Bone marrow (tissue), 2 donors: Measurements from ENCODE around the gene ANKRD34C.
A peak's percentile ranks its signal among the peaks of the same experiment; 100 is the strongest.

Experiments
- DNase-seq, 2 donors: peaks; one replicate each; lab custom pipeline; 2025; lab: John Stamatoyannopoulos, UW

ANKRD34C gene

GRCh38 chr15:79282371-79283251 lies at the start of gene ANKRD34C:
ANKRD34C (plus strand) TSS chr15:79282722; CDS start chr15:79293285, 10,563 bp downstream.
- DNase-seq = no peak

GRCh38 chr15:79233236-79233635 lies 49.3 kb upstream of the ANKRD34C start:
- no peak for DNase-seq

DNA sequence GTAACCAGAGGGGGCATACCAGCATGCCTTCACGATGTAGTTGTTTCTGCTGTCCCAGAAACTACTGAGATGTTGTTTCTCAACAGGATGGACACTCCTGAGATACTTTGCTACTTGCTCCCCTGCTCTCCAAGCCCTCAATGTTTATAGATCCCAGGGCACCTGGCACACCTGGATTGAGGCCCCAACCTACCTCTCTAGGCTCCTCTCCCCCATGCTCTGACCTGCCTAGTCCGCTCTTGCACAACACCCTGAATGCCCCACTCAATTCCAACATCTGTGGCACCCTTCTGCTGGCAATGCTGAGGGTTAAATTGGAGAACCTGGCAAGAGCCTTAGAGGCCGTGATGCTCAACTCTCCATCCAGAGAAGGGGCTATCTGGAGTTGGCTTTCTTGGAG lies 42.5 kb upstream of the ANKRD34C start:
- no peak for DNase-seq

- DNase-seq = no peak
Observed at GRCh38 chr15:79243723-79244122, 38.8 kb upstream of the ANKRD34C start.

DNA sequence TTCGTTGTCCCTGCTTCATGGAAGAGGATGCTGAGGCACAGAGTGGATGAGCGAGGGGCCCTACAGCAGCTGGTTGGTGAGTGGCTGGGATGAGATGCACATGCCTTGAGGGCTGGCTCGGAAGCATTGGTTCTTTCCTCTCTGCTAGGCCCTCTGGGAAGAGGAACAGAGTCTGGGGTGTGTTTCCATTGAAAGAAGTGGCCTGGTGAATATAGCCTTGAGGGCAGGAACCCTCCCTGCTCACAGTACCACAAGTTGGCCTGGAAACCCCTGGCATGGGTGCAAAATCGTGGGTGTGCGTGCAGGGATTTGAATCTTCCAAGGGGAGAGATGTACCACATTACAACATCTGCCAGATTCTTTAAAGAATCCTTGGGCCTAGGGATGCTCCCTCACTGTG lies 37.6 kb upstream of the ANKRD34C start:
- DNase-seq = no peak

DNA sequence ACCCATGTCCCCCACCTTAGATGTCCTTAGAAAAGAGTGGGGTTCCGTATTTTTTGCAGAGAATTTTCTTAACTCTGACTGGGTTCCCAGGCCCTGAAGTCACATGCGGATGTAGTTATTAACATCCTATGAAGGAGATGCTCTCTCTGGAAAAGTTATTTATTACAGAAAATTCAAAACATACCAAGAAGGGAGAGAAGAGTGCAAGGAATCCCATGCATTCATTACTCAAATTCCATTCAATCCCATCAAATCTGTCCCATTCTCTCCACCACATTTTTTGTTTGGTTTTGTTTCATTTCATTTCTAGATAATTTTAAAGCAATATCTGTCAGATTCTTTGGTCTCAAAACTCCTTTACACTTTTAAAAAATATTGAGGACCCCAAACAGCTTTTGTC lies 34.3 kb upstream of the ANKRD34C start:
- no peak for DNase-seq

- DNase-seq = no peak
Observed at GRCh38 chr15:79257454-79257853, 25.1 kb upstream of the ANKRD34C start.

DNA sequence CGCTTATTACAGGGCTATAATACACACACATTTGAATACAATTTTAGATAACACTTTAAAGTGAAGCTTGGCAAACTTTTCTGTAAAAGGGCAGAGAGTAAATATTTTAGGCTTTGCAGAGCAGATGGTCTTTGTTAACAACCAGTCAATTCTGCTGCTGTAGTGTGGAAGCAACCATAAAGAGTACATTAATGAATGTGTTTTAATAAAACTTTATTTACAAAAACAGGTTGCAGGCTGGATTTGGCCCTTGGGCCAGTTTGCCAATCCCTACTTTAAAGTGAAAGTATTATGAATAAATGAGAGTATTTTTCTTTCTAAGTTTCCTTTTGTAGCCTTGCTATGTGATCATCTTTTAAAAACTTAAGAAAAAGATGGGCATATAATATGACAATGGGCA lies 20.7 kb upstream of the ANKRD34C start:
- DNase-seq = no peak

- DNase-seq = no peak
Observed at GRCh38 chr15:79265167-79265566, 17.4 kb upstream of the ANKRD34C start.

- DNase-seq = no peak
Observed at GRCh38 chr15:79265987-79266579, 16.4 kb upstream of the ANKRD34C start.

- no peak for DNase-seq
Observed at GRCh38 chr15:79283252-79284048, 928 bp downstream of the ANKRD34C start.

DNA sequence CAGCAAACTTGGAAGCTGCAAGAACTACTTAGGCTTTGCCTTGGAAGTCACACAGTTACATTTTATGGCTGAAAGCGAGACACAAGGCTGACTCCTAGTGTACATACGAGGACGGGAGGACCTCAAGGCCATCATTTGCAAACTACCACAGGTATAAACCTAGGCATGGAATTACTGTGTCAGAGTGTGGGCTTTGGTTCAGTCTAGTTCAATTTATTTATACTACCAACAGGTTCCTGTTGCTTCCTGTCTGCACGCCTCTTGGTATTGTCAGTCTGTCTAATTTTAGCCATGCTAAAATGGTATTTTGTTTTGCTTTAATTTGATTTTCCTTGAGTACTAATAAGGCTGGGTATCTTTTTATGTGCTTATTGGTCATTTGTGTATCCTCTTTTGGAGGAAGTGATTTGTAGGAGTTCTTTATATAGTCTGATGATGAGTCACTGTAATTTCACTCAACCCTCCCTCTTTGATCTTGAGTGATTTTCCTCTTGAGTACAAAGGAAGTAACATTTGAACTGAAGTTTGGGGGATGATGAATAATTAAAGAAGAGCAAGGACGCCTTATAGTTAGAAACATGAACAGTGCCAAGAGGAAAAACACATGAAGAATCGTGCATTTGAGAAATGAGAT lies 8.2 kb downstream of the ANKRD34C start:
- no peak for DNase-seq

DNA sequence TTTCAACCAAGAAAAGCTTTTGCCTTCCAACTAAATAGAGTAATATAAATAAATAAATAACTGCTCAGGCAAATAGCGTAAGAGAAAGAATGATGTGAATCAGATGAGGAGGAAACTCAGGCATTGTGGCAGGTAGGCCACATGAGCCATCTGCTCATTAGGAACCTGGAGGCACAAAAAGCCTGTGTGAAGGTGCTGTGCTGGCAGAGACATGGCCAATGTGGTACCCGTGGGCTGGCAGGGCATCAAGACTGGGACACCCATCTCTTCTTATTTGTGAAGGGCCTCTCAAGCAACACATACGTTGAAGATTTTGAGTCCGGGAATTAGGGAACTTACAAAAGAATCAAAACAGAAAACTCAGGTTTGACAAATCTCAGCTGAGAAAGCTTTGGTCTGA lies 9.5 kb downstream of the ANKRD34C start:
- no peak for DNase-seq

DNA sequence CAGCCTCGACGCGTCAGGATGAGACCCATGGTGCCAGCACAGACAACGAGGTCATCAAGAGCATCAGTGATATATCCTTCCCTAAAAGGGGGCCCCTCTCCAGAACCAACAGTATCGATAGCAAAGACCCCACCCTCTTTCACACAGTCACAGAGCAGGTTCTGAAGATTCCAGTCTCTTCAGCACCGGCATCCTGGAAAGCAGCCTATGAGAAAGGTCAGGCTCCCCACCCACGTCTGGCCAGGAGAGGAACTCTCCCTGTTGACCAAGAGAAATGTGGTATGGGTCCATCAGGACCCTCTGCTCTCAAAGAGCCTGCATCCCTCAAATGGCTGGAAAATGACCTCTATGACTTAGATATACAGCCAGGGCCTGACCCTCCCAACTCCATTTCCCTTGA lies 11.6 kb downstream of the ANKRD34C start:
- DNase-seq = no peak

GRCh38 chr15:79296583-79296982 lies 14.1 kb downstream of the ANKRD34C start:
- DNase-seq = no peak

DNA sequence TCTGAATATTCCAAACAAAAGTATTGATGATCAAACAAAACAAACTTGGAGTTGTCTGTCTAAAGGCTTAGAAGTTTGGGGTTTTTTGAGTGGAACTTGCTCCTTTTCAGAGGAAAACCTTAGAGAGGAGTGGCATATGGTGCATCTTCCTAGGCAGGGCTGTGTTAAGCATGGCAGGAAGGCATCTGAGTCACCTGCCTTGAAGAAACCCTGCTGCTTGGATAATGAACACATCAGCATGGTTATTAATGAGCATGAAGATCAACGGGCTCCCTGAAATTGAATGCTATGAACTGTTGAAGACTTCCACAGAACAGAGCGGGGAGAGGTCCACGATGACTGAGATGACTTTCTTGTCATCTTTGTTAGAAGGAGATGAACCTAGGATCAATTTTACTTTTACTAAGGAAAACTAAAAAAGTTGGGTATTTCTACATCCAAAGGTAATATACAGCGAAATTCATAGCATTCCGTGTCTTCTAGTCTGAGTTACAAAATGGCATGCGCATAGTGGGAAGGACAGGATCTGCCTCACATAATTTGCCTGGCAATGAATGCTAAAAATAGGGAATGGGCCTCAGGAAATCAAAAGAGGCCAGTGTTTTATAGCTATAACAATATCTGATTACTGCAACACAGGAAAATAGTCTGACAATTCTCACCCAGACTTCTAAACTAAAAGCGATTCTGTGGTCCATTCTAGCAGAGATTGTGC lies 16.8 kb downstream of the ANKRD34C start:
- no peak for DNase-seq

- DNase-seq = no peak
Observed at GRCh38 chr15:79299841-79300235, 17.3 kb downstream of the ANKRD34C start.

DNA sequence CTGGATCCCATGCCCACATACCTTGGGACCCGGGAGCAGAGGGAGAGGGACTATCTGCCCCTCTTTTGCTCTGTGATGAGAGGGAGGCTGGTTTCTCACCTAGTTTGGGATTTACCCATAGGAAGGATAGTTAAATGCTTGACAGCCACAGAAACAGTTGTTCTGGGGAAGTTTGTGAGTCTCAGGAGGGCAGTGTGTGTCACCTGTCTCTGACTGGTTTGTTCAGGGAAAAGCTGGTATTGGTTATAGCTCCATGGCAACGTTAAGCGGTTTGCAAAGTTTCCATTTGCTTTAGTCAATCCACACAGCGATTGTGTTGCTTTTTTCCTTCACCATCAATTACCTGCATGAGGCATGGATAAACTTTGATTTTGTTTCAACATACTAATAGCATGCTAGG lies 24.7 kb downstream of the ANKRD34C start:
- no peak for DNase-seq

GRCh38 chr15:79308874-79309273 lies 26.4 kb downstream of the ANKRD34C start:
- DNase-seq = no peak

DNA sequence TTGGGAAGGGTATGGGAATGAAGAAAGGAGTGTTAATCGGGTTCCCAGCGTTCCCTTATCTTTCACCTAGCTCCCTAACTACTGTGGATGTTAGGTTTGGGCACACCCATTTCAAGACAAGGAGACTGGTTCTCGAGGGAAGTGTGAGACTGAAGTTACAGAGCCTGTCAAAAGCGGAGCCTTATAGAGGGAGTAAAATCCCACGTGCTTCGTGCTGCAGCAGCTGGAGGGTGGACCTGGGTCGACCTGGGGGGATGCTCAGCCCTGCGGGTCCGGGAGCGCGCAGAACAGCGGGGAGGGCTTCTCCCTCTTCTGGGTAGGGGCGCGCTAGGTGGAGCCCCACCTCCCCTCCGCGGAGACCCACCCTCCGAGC lies 28.1 kb downstream of the ANKRD34C start:
- peak in 1 of 2 donors; percentile 20 for DNase-seq
